ENCODE data around the gene AIF1.

DNA sequence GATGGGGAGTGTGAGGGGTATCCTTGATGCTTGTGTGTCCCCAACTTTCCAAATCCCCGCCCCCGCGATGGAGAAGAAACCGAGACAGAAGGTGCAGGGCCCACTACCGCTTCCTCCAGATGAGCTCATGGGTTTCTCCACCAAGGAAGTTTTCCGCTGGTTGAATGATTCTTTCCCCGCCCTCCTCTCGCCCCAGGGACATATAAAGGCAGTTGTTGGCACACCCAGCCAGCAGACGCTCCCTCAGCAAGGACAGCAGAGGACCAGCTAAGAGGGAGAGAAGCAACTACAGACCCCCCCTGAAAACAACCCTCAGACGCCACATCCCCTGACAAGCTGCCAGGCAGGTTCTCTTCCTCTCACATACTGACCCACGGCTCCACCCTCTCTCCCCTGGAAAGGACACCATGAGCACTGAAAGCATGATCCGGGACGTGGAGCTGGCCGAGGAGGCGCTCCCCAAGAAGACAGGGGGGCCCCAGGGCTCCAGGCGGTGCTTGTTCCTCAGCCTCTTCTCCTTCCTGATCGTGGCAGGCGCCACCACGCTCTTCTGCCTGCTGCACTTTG, 39.6 kb upstream of the AIF1 start, which contains the start of gene TNF:
- peak in 1 of 2 donors; percentile 51 for TF ChIP-seq POLR2A (IDR thresholded peaks at IDR 0.05)
- TF ChIP-seq, protein P1, sequence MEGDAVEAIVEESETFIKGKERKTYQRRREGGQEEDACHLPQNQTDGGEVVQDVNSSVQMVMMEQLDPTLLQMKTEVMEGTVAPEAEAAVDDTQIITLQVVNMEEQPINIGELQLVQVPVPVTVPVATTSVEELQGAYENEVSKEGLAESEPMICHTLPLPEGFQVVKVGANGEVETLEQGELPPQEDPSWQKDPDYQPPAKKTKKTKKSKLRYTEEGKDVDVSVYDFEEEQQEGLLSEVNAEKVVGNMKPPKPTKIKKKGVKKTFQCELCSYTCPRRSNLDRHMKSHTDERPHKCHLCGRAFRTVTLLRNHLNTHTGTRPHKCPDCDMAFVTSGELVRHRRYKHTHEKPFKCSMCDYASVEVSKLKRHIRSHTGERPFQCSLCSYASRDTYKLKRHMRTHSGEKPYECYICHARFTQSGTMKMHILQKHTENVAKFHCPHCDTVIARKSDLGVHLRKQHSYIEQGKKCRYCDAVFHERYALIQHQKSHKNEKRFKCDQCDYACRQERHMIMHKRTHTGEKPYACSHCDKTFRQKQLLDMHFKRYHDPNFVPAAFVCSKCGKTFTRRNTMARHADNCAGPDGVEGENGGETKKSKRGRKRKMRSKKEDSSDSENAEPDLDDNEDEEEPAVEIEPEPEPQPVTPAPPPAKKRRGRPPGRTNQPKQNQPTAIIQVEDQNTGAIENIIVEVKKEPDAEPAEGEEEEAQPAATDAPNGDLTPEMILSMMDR (IDR thresholded peaks at IDR 0.05 in 4 of 5, conservative IDR thresholded peaks at IDR 0.05 in 1 of 5): no peak

Measured in gastrocnemius medialis (tissue), 4 donors.